AG08396 (cell line): Measurements from ENCODE around the gene CFAP46.
"Not testable (repeated sequence)": the region's sequence is repeated elsewhere in the genome, so short reads cannot be mapped to it uniquely, and the experiment has no call there.

Experiments used
- DNase-seq: peaks from one replicate; pipeline ENCODE4 v3.0.0; 2012; ENCODE audit warnings: low spot score, mixed read lengths

Gene CFAP46

GRCh38 chr10:132806110-132806509 is 136.3 kb downstream of the CFAP46 start:
- DNase-seq = no peak

- DNase-seq = no peak
Observed at GRCh38 chr10:132805599-132805998, 136.8 kb downstream of the CFAP46 start.

- no peak for DNase-seq
Observed at GRCh38 chr10:132804785-132805426, 137.5 kb downstream of the CFAP46 start.

GRCh38 chr10:132804287-132804686 is 138.1 kb downstream of the CFAP46 start:
- no peak for DNase-seq

GRCh38 chr10:132803416-132804210 is 138.8 kb downstream of the CFAP46 start:
- no peak for DNase-seq

- DNase-seq = no peak
Observed at GRCh38 chr10:132802694-132803320, 139.6 kb downstream of the CFAP46 start.

- DNase-seq = no peak
Observed at GRCh38 chr10:132802048-132802447, 140.3 kb downstream of the CFAP46 start.

- DNase-seq = no peak
Observed at GRCh38 chr10:132799865-132800264, 142.5 kb downstream of the CFAP46 start.

- no peak for DNase-seq
Observed at GRCh38 chr10:132798876-132799275, 143.5 kb downstream of the CFAP46 start.

GRCh38 chr10:132798403-132798802 is 144.0 kb downstream of the CFAP46 start:
- DNase-seq = no peak

- DNase-seq = not testable (repeated sequence)
Observed at GRCh38 chr10:132797986-132798385, 144.4 kb downstream of the CFAP46 start.

- DNase-seq = no peak
Observed at GRCh38 chr10:132796846-132797245, 145.5 kb downstream of the CFAP46 start.

- DNase-seq = no peak
Observed at GRCh38 chr10:132793871-132794849, 148.2 kb downstream of the CFAP46 start.

GRCh38 chr10:132793213-132793612 is 149.2 kb downstream of the CFAP46 start:
- no peak for DNase-seq

- no peak for DNase-seq
Observed at GRCh38 chr10:132792796-132793195, 149.6 kb downstream of the CFAP46 start.

GRCh38 chr10:132792099-132792498 is 150.3 kb downstream of the CFAP46 start:
- not testable (repeated sequence) for DNase-seq

GRCh38 chr10:132790934-132791829 is 151.2 kb downstream of the CFAP46 start:
- no peak for DNase-seq

GRCh38 chr10:132790470-132790869 is 151.9 kb downstream of the CFAP46 start:
- DNase-seq = no peak

- no peak for DNase-seq
Observed at GRCh38 chr10:132789659-132790148, 152.7 kb downstream of the CFAP46 start.

GRCh38 chr10:132788831-132789219 is 153.5 kb downstream of the CFAP46 start:
- DNase-seq = no peak
